Testis (tissue), 2 donors: ENCODE measurements around the gene TFAP2E.

Experiments used
- CTCF ChIP-seq, 3 experiments: fragments of 450-650 bp in 2 of 3; fragments of 200-600 bp in 1 of 3; sonication (generic) in 1 of 3; IDR thresholded peaks; one replicate each; pipeline ENCODE4 v1.5.1; 2016 to 2019; ENCODE audit warnings: antibody characterized with exemption in 3 of 3, mild to moderate bottlenecking in 2 of 3, moderate library complexity in 1 of 3
- POLR2A ChIP-seq: fragments of 450-650 bp; IDR thresholded peaks from one replicate; pipeline ENCODE4 v1.6.1; 2017; ENCODE audit warnings: antibody characterized with exemption, mild to moderate bottlenecking, moderate library complexity

- TF ChIP-seq CTCF (IDR thresholded peaks at IDR 0.05) (no peak), POLR2A (no peak)
Observed at GRCh38 chr1:35569936-35570335, 3.2 kb upstream of the TFAP2E start.
